OCI-LY3 (cell line): Measurements from ENCODE around the gene NUDT1.

Source experiments
- EZH2phosphoT487 ChIP-seq: fragments of 200-600 bp; shearing (Covaris generic); IDR thresholded peaks from 2 replicates; pipeline ENCODE4 v1.6.1; 2018; ENCODE audit warnings: antibody characterized with exemption, mixed run types, low read depth
- TF ChIP-seq, protein P1 (sequence below): fragments of 200-600, 300-600 bp; sonication (generic); IDR thresholded peaks from 2 replicates; pipeline ENCODE4 v1.5.1; 2014; ENCODE audit warnings: antibody characterized with exemption, low read length, low read depth

- TF ChIP-seq, protein P1, sequence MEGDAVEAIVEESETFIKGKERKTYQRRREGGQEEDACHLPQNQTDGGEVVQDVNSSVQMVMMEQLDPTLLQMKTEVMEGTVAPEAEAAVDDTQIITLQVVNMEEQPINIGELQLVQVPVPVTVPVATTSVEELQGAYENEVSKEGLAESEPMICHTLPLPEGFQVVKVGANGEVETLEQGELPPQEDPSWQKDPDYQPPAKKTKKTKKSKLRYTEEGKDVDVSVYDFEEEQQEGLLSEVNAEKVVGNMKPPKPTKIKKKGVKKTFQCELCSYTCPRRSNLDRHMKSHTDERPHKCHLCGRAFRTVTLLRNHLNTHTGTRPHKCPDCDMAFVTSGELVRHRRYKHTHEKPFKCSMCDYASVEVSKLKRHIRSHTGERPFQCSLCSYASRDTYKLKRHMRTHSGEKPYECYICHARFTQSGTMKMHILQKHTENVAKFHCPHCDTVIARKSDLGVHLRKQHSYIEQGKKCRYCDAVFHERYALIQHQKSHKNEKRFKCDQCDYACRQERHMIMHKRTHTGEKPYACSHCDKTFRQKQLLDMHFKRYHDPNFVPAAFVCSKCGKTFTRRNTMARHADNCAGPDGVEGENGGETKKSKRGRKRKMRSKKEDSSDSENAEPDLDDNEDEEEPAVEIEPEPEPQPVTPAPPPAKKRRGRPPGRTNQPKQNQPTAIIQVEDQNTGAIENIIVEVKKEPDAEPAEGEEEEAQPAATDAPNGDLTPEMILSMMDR = no peak
- TF ChIP-seq EZH2phosphoT487 = no peak
These were observed 31.3 kb upstream of the NUDT1 start for GRCh38 chr7:2210551-2211258.
